ENCODE measurements around the gene MDP1.

The MDP1 gene

GRCh38 chr14:24215495-24216344, at the start of gene MDP1:
Gene MDP1, minus strand, starts transcription at chr14:24216066. Its CDS starts 111 bp downstream, at chr14:24215955.
- peak; percentile 89 for DNase-seq

- no peak for DNase-seq
Measured at GRCh38 chr14:24264298-24264697, 48.4 kb upstream of the MDP1 start.

- DNase-seq = no peak
Measured at GRCh38 chr14:24263848-24264247, 48.0 kb upstream of the MDP1 start.

- DNase-seq = no peak
Measured at GRCh38 chr14:24262821-24263733, 47.2 kb upstream of the MDP1 start, which contains the start of gene TGM1. Gene TGM1, minus strand, starts transcription at chr14:24263177. Its CDS starts 825 bp downstream, at chr14:24262352.

GRCh38 chr14:24261969-24262327, 46.1 kb upstream of the MDP1 start:
- no peak for DNase-seq

GRCh38 chr14:24261256-24261968, 45.5 kb upstream of the MDP1 start:
- no peak for DNase-seq

GRCh38 chr14:24260780-24261157, 44.9 kb upstream of the MDP1 start:
- no peak for DNase-seq

GRCh38 chr14:24260026-24260779, 44.3 kb upstream of the MDP1 start:
- DNase-seq = no peak

GRCh38 chr14:24259282-24260025, 43.6 kb upstream of the MDP1 start:
- no peak for DNase-seq

- DNase-seq = no peak
Measured at GRCh38 chr14:24258548-24259265, 42.8 kb upstream of the MDP1 start.

- no peak for DNase-seq
Measured at GRCh38 chr14:24258119-24258518, 42.3 kb upstream of the MDP1 start.

- no peak for DNase-seq
Measured at GRCh38 chr14:24256960-24257359, 41.1 kb upstream of the MDP1 start.

- no peak for DNase-seq
Measured at GRCh38 chr14:24255931-24256711, 40.3 kb upstream of the MDP1 start.

- DNase-seq = no peak
Measured at GRCh38 chr14:24255438-24255837, 39.6 kb upstream of the MDP1 start.

GRCh38 chr14:24254630-24255392, 38.9 kb upstream of the MDP1 start:
- no peak for DNase-seq

GRCh38 chr14:24253936-24254335, 38.1 kb upstream of the MDP1 start:
- no peak for DNase-seq

GRCh38 chr14:24252289-24253124, 36.6 kb upstream of the MDP1 start:
- DNase-seq = no peak

GRCh38 chr14:24251880-24252288, 36.0 kb upstream of the MDP1 start:
- DNase-seq = no peak
